ENCODE data around the gene PATJ.

DNA sequence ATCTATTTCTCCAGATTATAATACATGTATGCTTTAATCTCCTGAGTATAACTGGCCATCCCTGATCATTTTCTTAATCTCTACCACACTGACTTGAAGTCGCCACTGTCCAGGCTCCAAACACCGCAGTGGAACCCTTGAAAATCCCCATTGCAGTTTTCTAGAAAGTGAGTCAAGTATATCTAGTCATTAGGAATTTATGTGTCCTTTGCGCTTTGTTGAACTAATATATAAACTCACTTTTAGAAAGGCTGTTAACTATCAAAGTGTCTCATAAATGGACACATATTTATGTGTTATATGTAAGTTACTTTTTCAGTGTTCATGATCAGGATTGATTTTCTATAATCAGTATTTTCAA lies 211.5 kb downstream of the PATJ start:
- TF ChIP-seq POLR2A (IDR thresholded peaks at IDR 0.05) (no peak), POLR2AphosphoS5 (IDR thresholded peaks at IDR 0.05) (no peak)
- TF ChIP-seq, protein P1, sequence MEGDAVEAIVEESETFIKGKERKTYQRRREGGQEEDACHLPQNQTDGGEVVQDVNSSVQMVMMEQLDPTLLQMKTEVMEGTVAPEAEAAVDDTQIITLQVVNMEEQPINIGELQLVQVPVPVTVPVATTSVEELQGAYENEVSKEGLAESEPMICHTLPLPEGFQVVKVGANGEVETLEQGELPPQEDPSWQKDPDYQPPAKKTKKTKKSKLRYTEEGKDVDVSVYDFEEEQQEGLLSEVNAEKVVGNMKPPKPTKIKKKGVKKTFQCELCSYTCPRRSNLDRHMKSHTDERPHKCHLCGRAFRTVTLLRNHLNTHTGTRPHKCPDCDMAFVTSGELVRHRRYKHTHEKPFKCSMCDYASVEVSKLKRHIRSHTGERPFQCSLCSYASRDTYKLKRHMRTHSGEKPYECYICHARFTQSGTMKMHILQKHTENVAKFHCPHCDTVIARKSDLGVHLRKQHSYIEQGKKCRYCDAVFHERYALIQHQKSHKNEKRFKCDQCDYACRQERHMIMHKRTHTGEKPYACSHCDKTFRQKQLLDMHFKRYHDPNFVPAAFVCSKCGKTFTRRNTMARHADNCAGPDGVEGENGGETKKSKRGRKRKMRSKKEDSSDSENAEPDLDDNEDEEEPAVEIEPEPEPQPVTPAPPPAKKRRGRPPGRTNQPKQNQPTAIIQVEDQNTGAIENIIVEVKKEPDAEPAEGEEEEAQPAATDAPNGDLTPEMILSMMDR (IDR thresholded peaks at IDR 0.05 in 8 of 11, conservative IDR thresholded peaks at IDR 0.05 in 3 of 11), result no peak
